Body of pancreas (tissue), 4 donors: ENCODE measurements around the gene CXCR3. TPM values are rescaled to one million over a fixed set of nuclear protein-coding genes. Genes with fewer than 3 reads are reported as not detected.
A peak's percentile ranks its signal among the peaks of the same experiment; 100 is the strongest.

Experiments
- ATAC-seq: fragments of 150-250 bp; one replicate; pipeline ENCODE4 v1.9.1; 2016
- DNase-seq, 4 donors: peaks; one replicate each; pipeline ENCODE4 v3.0.0-alpha.2; 2019
- H3K27ac ChIP-seq, 4 donors: fragments of 200-600 bp; sonication (generic); 1 replicate in 3 of 4; 2 replicates in 1 of 4; pipeline versions ENCODE4 v1.5.1 to v1.6.1; 2016 to 2019; ENCODE audit warnings: mild to moderate bottlenecking in 1 of 4, mixed read lengths in 1 of 4, moderate library complexity in 1 of 4
- H3K27me3 ChIP-seq, 2 donors: fragments of 200-600 bp; sonication (generic); one replicate each; pipeline ENCODE4 v1.6.0; 2016; ENCODE audit warnings: mild to moderate bottlenecking in 1 of 2
- H3K36me3 ChIP-seq, 2 donors: fragments of 200-600 bp; sonication (generic); replicated peaks in 1 of 2; 2 replicates each; pipeline ENCODE4 v1.5.1; 2016; ENCODE audit warnings: low read depth in 2 of 2; ENCODE audit not compliant: insufficient read depth in 1 of 2
- H3K4me1 ChIP-seq: fragments of 200-600 bp; sonication (generic); one replicate; pipeline ENCODE4 v1.6.0; 2016
- H3K4me3 ChIP-seq, 2 donors: fragments of 200-600 bp; sonication (generic); 1 replicate in 1 of 2; 2 replicates in 1 of 2; pipeline ENCODE4 v1.5.1; 2016 to 2019
- H3K9me3 ChIP-seq, 3 donors: fragments of 200-600 bp; sonication (generic); 1 replicate in 2 of 3; 2 replicates in 1 of 3; pipeline ENCODE4 v1.5.1; 2016
- POLR2A ChIP-seq, 3 donors: fragments of 450-650 bp; IDR thresholded peaks; one replicate each; pipeline ENCODE4 v1.6.1; 2016; ENCODE audit warnings: antibody characterized with exemption in 3 of 3, mild to moderate bottlenecking in 2 of 3
- WGBS, 2 donors: methylation state at CpG; one replicate each; pipeline ENCODE4 v1.1.5; 2017; 5-methylcytosine and 5-hydroxymethylcytosine counted together
- intact Hi-C: fragments of 100-400 bp; cut with DNase I; formaldehyde crosslinking; loops from one replicate; pipeline ENCODE4 v1.15.1; 2023
- total RNA-seq, 2 donors: library from RNA; depleted of rRNA; stranded (reverse); fragments of >200 nt; gene quantifications; one replicate each; pipeline ENCODE4 v1.1.0, GENCODE V29; 2016
- TF ChIP-seq, protein P1 (sequence below), 7 experiments: fragments of 450-650 bp in 4 of 7; fragments of 200-600 bp in 3 of 7; sonication (generic) in 3 of 7; IDR thresholded peaks; one replicate each; pipeline ENCODE4 v1.5.1; 2016 to 2019; ENCODE audit warnings: antibody characterized with exemption in 7 of 7

The CXCR3 gene
- total RNA-seq, 2 donors from 2014 or later, result 0.78 TPM; not detected in 1

DNA sequence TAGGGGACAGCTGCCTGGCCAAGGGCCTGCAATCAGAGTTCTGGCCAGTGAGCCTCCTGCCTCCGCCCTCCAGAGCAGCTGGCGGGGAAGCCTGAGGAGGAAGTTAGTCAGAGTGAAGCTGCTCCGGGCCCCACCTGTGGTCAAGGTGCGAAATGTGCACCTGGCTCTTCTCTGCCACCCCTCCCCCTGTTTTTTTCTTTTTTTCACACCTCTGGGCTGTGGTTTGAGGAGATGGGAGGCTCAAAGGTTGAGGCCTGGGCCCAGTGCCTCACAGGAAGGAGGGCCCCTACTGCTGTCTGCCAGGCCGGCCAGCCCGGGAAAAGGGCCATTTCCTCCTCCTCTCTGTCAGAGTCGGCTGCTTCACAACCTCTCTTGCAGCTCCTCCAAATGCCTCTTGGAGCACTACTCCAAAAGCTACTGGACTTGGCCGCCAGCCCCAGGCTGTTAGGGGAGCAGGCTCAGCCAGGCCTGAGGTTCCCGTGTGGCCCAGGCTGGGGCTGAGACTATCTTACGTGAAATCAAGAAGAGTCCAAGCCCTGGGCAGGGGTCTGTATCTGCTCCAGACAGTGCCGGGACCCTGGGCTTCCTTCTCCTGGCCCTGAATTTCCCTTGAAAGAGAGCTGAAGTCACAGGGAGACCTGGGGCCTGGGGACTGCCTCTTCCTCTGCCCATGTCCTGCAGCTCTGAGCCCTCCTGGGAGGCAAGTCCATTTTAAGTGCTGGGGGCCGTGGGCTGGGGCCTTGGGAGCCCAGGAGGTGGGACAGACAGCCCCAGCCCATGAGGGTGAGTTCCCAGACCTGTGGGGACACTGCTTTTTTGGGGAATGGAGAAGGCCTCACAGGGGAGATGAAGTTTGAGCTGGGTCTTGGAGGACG, 4.5 kb upstream of the CXCR3 start:
- peak in 2 of 3 donors; percentile 9 to 15 for TF ChIP-seq POLR2A (IDR thresholded peaks at IDR 0.05)
- TF ChIP-seq, protein P1, sequence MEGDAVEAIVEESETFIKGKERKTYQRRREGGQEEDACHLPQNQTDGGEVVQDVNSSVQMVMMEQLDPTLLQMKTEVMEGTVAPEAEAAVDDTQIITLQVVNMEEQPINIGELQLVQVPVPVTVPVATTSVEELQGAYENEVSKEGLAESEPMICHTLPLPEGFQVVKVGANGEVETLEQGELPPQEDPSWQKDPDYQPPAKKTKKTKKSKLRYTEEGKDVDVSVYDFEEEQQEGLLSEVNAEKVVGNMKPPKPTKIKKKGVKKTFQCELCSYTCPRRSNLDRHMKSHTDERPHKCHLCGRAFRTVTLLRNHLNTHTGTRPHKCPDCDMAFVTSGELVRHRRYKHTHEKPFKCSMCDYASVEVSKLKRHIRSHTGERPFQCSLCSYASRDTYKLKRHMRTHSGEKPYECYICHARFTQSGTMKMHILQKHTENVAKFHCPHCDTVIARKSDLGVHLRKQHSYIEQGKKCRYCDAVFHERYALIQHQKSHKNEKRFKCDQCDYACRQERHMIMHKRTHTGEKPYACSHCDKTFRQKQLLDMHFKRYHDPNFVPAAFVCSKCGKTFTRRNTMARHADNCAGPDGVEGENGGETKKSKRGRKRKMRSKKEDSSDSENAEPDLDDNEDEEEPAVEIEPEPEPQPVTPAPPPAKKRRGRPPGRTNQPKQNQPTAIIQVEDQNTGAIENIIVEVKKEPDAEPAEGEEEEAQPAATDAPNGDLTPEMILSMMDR (IDR thresholded peaks at IDR 0.05), result peak in 5 of 7 experiments; percentile 9 to 32 (median 25)
- Histone ChIP-seq H3K36me3 (no peaks in the 10 kb centered on the region), H3K27ac (peak overlapping the region; percentile 10 to 77 (median 59)), H3K4me1 (peaks cover 13% of the 10 kb centered on the region), H3K27me3 (no peaks in the 10 kb centered on the region), H3K4me3 (no peak overlapping the region), H3K9me3 (no peaks in the 10 kb centered on the region)
- ATAC-seq, result peak; percentile 82
- DNase-seq, result peak; percentile 58 to 83 (median 70)
- intact Hi-C loops, result no loop called here
- WGBS, 2 donors, result 16 to 43% methylated on average over 6 to 7 of the region's 13 CpGs

DNA sequence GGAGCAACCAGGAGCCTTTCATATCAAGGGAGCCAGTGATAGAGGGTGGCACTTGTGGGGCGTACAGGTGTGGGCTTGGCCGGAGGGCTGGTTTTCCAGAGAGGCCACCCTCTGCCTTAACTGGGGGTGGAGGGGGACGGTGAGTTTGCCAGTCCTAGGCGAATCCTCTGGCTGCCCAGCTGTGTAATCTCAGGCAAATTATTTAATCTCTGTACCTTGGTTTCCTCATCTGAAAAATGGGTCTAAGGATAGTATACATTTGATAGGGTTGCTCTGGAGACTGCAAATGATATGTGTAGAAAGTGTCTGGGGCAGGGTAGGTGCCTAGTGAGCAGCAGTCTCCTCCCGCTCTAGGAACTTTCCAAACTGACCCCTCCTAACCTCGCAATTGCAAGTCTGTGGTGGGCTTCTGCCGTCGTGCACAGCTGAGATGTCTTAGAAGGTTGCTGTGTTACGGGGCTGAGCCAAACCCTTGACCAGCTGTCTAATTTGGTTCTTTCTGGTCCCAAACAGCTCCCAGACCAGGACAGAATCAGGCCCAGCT, 3.8 kb upstream of the CXCR3 start:
- H3K4me3 ChIP-seq, result no peak overlapping the region
- intact Hi-C loops, result no loop called here
- no peaks in the 10 kb centered on the region for H3K9me3 ChIP-seq
- DNase-seq, result no peak
- no peak for ATAC-seq
- WGBS, 2 donors, result 85% methylated on average over 5 to 8 of the region's 9 CpGs
- H3K4me1 ChIP-seq, result peaks cover 13% of the 10 kb centered on the region
- no peaks in the 10 kb centered on the region for H3K36me3 ChIP-seq
- H3K27me3 ChIP-seq, result no peaks in the 10 kb centered on the region
- no peak for TF ChIP-seq POLR2A (IDR thresholded peaks at IDR 0.05)
- TF ChIP-seq, protein P1 (IDR thresholded peaks at IDR 0.05), result no peak
- peak overlapping the region; percentile 10 to 77 (median 59) for H3K27ac ChIP-seq

DNA sequence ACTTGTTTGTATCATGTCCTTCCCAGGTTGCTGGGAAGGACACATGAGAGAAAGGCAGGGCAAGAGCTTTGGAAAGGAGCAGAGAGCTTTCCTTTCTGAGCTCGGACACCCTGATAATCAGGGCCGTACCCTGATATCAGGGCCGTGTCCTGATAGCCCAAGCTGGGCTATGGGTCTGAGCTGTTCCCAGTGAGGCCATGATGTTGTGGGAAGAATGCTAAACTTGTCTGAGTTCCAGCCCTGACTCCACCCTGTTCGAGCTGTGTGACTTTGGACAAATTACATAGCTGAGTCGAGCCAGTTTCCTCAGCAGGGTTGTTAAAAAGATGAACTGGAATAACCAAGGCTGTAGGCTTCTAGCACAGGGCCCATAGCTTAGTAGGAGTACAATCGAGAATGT, 3.3 kb upstream of the CXCR3 start:
- intact Hi-C loops, result no loop called here
- H3K4me1 ChIP-seq, result peaks cover 13% of the 10 kb centered on the region
- no peak for TF ChIP-seq POLR2A (IDR thresholded peaks at IDR 0.05)
- TF ChIP-seq, protein P1 (IDR thresholded peaks at IDR 0.05), result no peak
- DNase-seq (no peak), ATAC-seq (no peak)
- no peaks in the 10 kb centered on the region for H3K9me3 ChIP-seq
- H3K36me3 ChIP-seq, result no peaks in the 10 kb centered on the region
- H3K27ac ChIP-seq, result peak overlapping the region in 1 of 4 donors; percentile 77
- H3K4me3 ChIP-seq, result no peak overlapping the region
- 50 to 64% methylated on average over 2 to 6 of the region's 6 CpGs for WGBS, 2 donors
- no peaks in the 10 kb centered on the region for H3K27me3 ChIP-seq

DNA sequence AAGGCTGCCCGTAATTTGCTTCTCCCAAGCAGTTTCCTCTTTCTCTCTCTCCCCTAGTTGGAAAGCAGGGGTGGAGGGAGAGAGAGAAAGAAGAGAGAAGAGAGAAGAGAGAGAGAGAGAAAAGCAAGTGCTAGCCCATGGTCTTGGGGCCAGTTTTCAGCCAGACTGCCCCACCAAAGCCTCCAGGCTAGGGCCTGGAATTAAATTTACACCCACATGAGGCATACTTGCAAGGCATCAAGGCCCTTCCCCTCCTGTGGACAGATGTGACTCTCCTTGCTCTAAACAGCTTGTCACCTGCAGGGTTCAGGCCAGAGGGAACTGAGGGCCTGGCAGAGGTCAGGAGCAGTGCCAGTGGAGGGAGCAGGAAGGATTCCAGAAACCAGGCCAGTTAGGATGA, 1.7 kb upstream of the CXCR3 start:
- Histone ChIP-seq H3K9me3 (no peaks in the 10 kb centered on the region), H3K27ac (no peak overlapping the region)
- 83% methylated on average over 1 of the region's 1 CpG; no CpG with 5 or more reads in 1 of the 2 donors for WGBS, 2 donors

More for the DNA sequence above, 1.7 kb upstream of the CXCR3 start:
- ATAC-seq (no peak), DNase-seq (no peak)
- TF ChIP-seq, protein P1 (IDR thresholded peaks at IDR 0.05), result no peak
- TF ChIP-seq POLR2A (IDR thresholded peaks at IDR 0.05), result no peak
- intact Hi-C loops, result no loop called here
- H3K36me3 ChIP-seq, result no peaks in the 10 kb centered on the region
- H3K27me3 ChIP-seq, result no peaks in the 10 kb centered on the region
- H3K4me3 ChIP-seq, result no peak overlapping the region
- peaks cover 13% of the 10 kb centered on the region for H3K4me1 ChIP-seq
